K562 (cell line): ENCODE results near the gene C16orf74. TPM values are rescaled to one million over a fixed set of nuclear protein-coding genes. Genes with fewer than 3 reads are reported as not detected.
A peak's percentile ranks its signal among the peaks of the same experiment; 100 is the strongest.

Experiments used
- ATAC-seq: fragments of 200-7000 bp; cut with Tn5 transposase; 3 replicates; pipeline ENCODE4 v1.9.1; 2020; ENCODE audit warnings: moderate library complexity
- BruUV-seq: library from RNA; stranded (reverse); fragments of 400-500 nt; replicated peaks from 2 replicates; lab custom pipeline; 2021; lab: Mats Ljungman, UMichigan
- CTCF ChIA-PET: fragments of 300-600 bp; formaldehyde crosslinking; extraction: SDS; loops from one replicate; lab custom pipeline; 2021; ENCODE audit warnings: low intra/inter-chr PET ratio; lab: Yijun Ruan, JAX
- POLR2A ChIA-PET: fragments of 300-600, 350-650 bp; sonication (Branson Sonifier 250); formaldehyde crosslinking; extraction: SDS; loops from one replicate; lab custom pipeline; 2021; ENCODE audit warnings: antibody characterized with exemption, inconsistent platforms; lab: Yijun Ruan, JAX
- DNase-seq, 4 experiments: peaks; one replicate each; pipeline versions ENCODE4 v3.0.0 to v3.0.0-alpha.2; 2011 to 2018; ENCODE audit warnings: low spot score in 3 of 4, mixed read lengths in 3 of 4; ENCODE audit errors: extremely low read depth in 1 of 4
- FAIRE-seq: peaks from 2 replicates; lab custom pipeline; 2011; peaks lifted over from hg19 to GRCh38; lab: Jason Lieb, UNC
- H2AFZ ChIP-seq: 2 replicates; pipeline ENCODE4 v1.6.0; 2011; ENCODE audit warnings: low read depth, low read length, control low read depth, inconsistent platforms
- H3K27ac ChIP-seq: fragments of 200-600 bp; 3 replicates; pipeline ENCODE4 v1.8.0; 2011; ENCODE audit warnings: low read depth, mild to moderate bottlenecking, control low read depth, inconsistent platforms, low read length, moderate library complexity, mixed read lengths; ENCODE audit errors: extremely low read depth
- H3K27me3 ChIP-seq, 2 experiments: fragments of 300-600 bp in 1 of 2; 2 replicates in 1 of 2; 3 replicates in 1 of 2; pipeline versions ENCODE4 v1.6.0 to v1.8.0; 2011; ENCODE audit warnings: inconsistent platforms in 2 of 2, low read length in 2 of 2, mild to moderate bottlenecking in 1 of 2, mixed read lengths in 1 of 2, moderate library complexity in 1 of 2; ENCODE audit not compliant: control insufficient read depth in 2 of 2, insufficient read depth in 2 of 2
- H3K36me3 ChIP-seq: fragments of 300-600 bp; 3 replicates; pipeline ENCODE4 v1.8.0; 2011; ENCODE audit warnings: mild to moderate bottlenecking, low read length, inconsistent platforms; ENCODE audit not compliant: control insufficient read depth, insufficient read depth
- H3K4me1 ChIP-seq, 2 experiments: fragments of 200-600 bp in 1 of 2; replicated peaks in 1 of 2; 2 replicates in 1 of 2; 3 replicates in 1 of 2; pipeline versions ENCODE4 v1.5.1 to v1.8.0; 2011; ENCODE audit warnings: inconsistent platforms in 2 of 2, low read length in 2 of 2, mild to moderate bottlenecking in 1 of 2, mixed read lengths in 1 of 2, moderate library complexity in 1 of 2; ENCODE audit not compliant: control insufficient read depth in 2 of 2, insufficient read depth in 2 of 2
- H3K4me2 ChIP-seq: 2 replicates; pipeline ENCODE4 v1.6.1; 2011; ENCODE audit warnings: low read length, control low read depth, inconsistent platforms, mixed read lengths; ENCODE audit not compliant: insufficient read depth
- H3K4me3 ChIP-seq: fragments of 200-600 bp; sonication (generic), shearing (Covaris generic); 2 replicates; pipeline ENCODE4 v1.5.1; 2016; ENCODE audit warnings: control low read depth, inconsistent platforms
- H3K79me2 ChIP-seq: fragments of 200-600 bp; 3 replicates; pipeline ENCODE4 v1.8.0; 2011; ENCODE audit warnings: low read length, inconsistent platforms; ENCODE audit not compliant: control insufficient read depth, insufficient read depth
- H3K9ac ChIP-seq, 2 experiments: 2 replicates each; pipeline versions ENCODE4 v1.6.0 to v1.6.1; 2011; ENCODE audit warnings: low read depth in 2 of 2, low read length in 2 of 2, control low read depth in 1 of 2, inconsistent platforms in 1 of 2, mild to moderate bottlenecking in 1 of 2, mixed read lengths in 1 of 2; ENCODE audit not compliant: insufficient read depth in 1 of 2
- H3K9me1 ChIP-seq: one replicate; pipeline ENCODE4 v1.6.0; 2011; ENCODE audit warnings: inconsistent platforms, mild to moderate bottlenecking, low read length, moderate library complexity; ENCODE audit not compliant: control insufficient read depth, insufficient read depth
- H3K9me3 ChIP-seq: replicated peaks from 2 replicates; pipeline ENCODE4 v1.5.1; 2011; ENCODE audit warnings: low read depth, low read length, inconsistent platforms; ENCODE audit not compliant: control insufficient read depth, insufficient read depth
- H4K20me1 ChIP-seq: replicated peaks from 2 replicates; pipeline ENCODE4 v1.6.1; 2011; ENCODE audit warnings: low read length, inconsistent platforms, mixed read lengths; ENCODE audit not compliant: control insufficient read depth, insufficient read depth
- ATF1 ChIP-seq, 2 experiments: fragments of 450-650 bp in 1 of 2; IDR thresholded peaks; 2 replicates each; pipeline ENCODE4 v1.6.1; 2016; ENCODE audit warnings: missing compliant biosample characterization in 1 of 2, missing genetic modification characterization in 1 of 2
- CTCF ChIP-seq, 3 experiments: IDR thresholded peaks in 2 of 3; conservative IDR thresholded peaks in 1 of 3; 2 replicates each; pipeline ENCODE4 v1.5.1; 2011 to 2012; ENCODE audit warnings: low read length in 3 of 3, mild to moderate bottlenecking in 3 of 3, control low read depth in 2 of 3, improper control_type of control experiment in 1 of 3, inconsistent platforms in 1 of 3, low read depth in 1 of 3, mixed read lengths in 1 of 3, moderate library complexity in 1 of 3; ENCODE audit not compliant: insufficient read depth in 2 of 3
- MAFF ChIP-seq: IDR thresholded peaks from 2 replicates; pipeline ENCODE4 v1.6.1; 2012; ENCODE audit warnings: low read length, improper control_type of control experiment
- MAX ChIP-seq: sonication (generic); formaldehyde crosslinking; IDR thresholded peaks from 2 replicates; pipeline ENCODE4 v1.9.0; 2022; ENCODE audit warnings: mild to moderate bottlenecking, missing genetic modification reagents
- WGBS: fragments of 100-300 bp; shearing (Covaris generic); methylation state at CpG from one replicate; pipeline ENCODE4 v1.1.6; 2016; ENCODE audit warnings: low coverage, mixed read lengths; ENCODE audit not compliant: insufficient coverage; ENCODE audit errors: missing lambda C conversion rate; 5-methylcytosine and 5-hydroxymethylcytosine counted together
- in situ Hi-C: fragments of 300-500 bp; cut with MboI; formaldehyde crosslinking; loops from 4 replicates; pipeline ENCODE4 v1.15.0; 2018; ENCODE audit warnings: inconsistent platforms, mixed read lengths
- intact Hi-C: fragments of 100-400 bp; cut with micrococcal nuclease; formaldehyde crosslinking; loops from 2 replicates; pipeline ENCODE4 v1.14.2; 2022
- polyA plus RNA-seq, 8 experiments: library from polyadenylated mRNA; depleted of rRNA in 4 of 8; stranded (reverse) in 5 of 8; unstranded in 3 of 8; fragments of >200 nt; fragmentation: Nextera tagmentation in 2 of 8; fragmentation: Illumina TruSeq in 1 of 8; extraction: Ambion mirVana in 2 of 8; extraction: Trizol in 1 of 8; gene quantifications; 2 replicates each; pipeline versions ENCODE4 v1.2.1 to v1.2.3, GENCODE V29; 2011 to 2014; ENCODE audit warnings: inconsistent platforms in 1 of 8, missing spikeins in 1 of 8
- total RNA-seq, 7 experiments: library from RNA; depleted of rRNA in 6 of 7; stranded (reverse); fragments of >200 nt in 6 of 7; fragmentation: Illumina TruSeq in 2 of 7; extraction: Trizol in 2 of 7; gene quantifications; 2 replicates each; pipeline versions ENCODE4 v1.2.1 to v1.2.3, GENCODE V29; 2011 to 2021; ENCODE audit warnings: low replicate concordance in 1 of 7

Gene C16orf74
- total and polyA plus RNA-seq, 9 of the 15 experiments (the other 6 are each of a cell fraction or from before 2014, with no cell fraction given): not detected

- no peak for DNase-seq
- Histone ChIP-seq H3K79me2 (no peaks in the 10 kb centered on the region), H3K9me3 (peaks cover 5% of the 10 kb centered on the region), H4K20me1 (peaks cover 8% of the 10 kb centered on the region; the same call in 1 of the 2 replicates), H3K27ac (no peak overlapping the region), H3K9me1 (no peaks in the 10 kb centered on the region), H3K4me2 (no peak overlapping the region)
- ATAC-seq: peak; percentile 41; the same call in 2 of the 3 replicates
- POLR2A ChIA-PET: no interaction called here
- in situ Hi-C loops: no loop called here
- CTCF ChIA-PET: interaction anchor here (1.3 kb wide), 1 partner anchor 46 kb away, joined by 3 read pairs; no protein-coding TSS in a partner anchor
- BruUV-seq: no TSS peak
- WGBS: 45% methylated on average over 17 of the region's 20 CpGs
- peak; percentile 19 for FAIRE-seq
- TF ChIP-seq MAFF (no peak), CTCF (IDR thresholded peaks at IDR 0.05 in 2 of 3, conservative IDR thresholded peaks at IDR 0.05 in 1 of 3; ENCODE audit: insufficient read depth in 2 of 3, low read depth in 1 of 3, low read length in 3 of 3) (peak in 2 of 3 experiments; percentile 32 to 39; a peak in 3 of 6 replicates), ATF1 (CRISPR knock-in tag; IDR thresholded peaks at IDR 0.05) (no peak), ATF1 (tag; IDR thresholded peaks at IDR 0.05) (no peak), MAX (0 out of 2 replicates have a peak, but pooled peaks have one; percentile 32)
- TF ChIP-seq, all 486 proteins: peak for 2
- intact Hi-C loops: no loop called here
- Histone ChIP-seq H2AFZ (no peak overlapping the region), H3K27me3 (peaks cover 14 to 29% of the 10 kb centered on the region in 2 experiments), H3K4me3 (no peak overlapping the region), H3K36me3 (no peaks in the 10 kb centered on the region), H3K9ac (peak overlapping the region in 1 of 2 experiments; percentile 60; a peak in 1 of 4 replicates), H3K4me1 (peaks cover 0 to 18% of the 10 kb centered on the region in 2 experiments; a peak in 3 of 5 replicates)
Observed at GRCh38 chr16:85704900-85705846, 45.7 kb downstream of the C16orf74 start.
